SK-N-SH treated with all-trans-retinoic acid at 6 μM for 48 hours (cell line): ENCODE measurements around the gene PBX3.

Experiments used
- ATAC-seq: fragments of 200-7000 bp; cut with Tn5 transposase; 3 replicates; pipeline ENCODE4 v1.9.1; 2020; ENCODE audit warnings: mild to moderate bottlenecking, moderate library complexity
- ARNTL ChIP-seq: fragments of 450-650 bp; formaldehyde crosslinking; IDR thresholded peaks from 2 replicates; pipeline ENCODE4 v1.5.0; 2020; ENCODE audit warnings: low read depth, mild to moderate bottlenecking, moderate library complexity, borderline replicate concordance
- BACH2 ChIP-seq: fragments of 250-450 bp; sonication (Bioruptor Pico); IDR thresholded peaks from 2 replicates; pipeline ENCODE4 v1.9.0; 2021; ENCODE audit warnings: mild to moderate bottlenecking, borderline replicate concordance
- CSRNP3 ChIP-seq: fragments of 250-450 bp; sonication (Bioruptor Pico); IDR thresholded peaks from 2 replicates; pipeline ENCODE4 v1.5.1; 2021; ENCODE audit warnings: mild to moderate bottlenecking, moderate library complexity
- ESRRG ChIP-seq: fragments of 250-450 bp; sonication (Bioruptor Pico); IDR thresholded peaks from 2 replicates; pipeline ENCODE4 v1.6.1; 2021; ENCODE audit warnings: mild to moderate bottlenecking
- OSR1 ChIP-seq: fragments of 250-450 bp; sonication (Bioruptor Pico); IDR thresholded peaks from 2 replicates; pipeline ENCODE4 v1.8.0; 2022; ENCODE audit warnings: moderate library complexity, mild to moderate bottlenecking, inconsistent platforms
- PATZ1 ChIP-seq: fragments of 250-450 bp; sonication (Bioruptor Pico); IDR thresholded peaks from 2 replicates; pipeline ENCODE4 v1.8.0; 2020; ENCODE audit warnings: mild to moderate bottlenecking, moderate library complexity, borderline replicate concordance
- POU6F1 ChIP-seq: fragments of 250-450 bp; sonication (Bioruptor Pico); IDR thresholded peaks from 2 replicates; pipeline ENCODE4 v1.8.0; 2021; ENCODE audit warnings: low read depth, mild to moderate bottlenecking, moderate library complexity, borderline replicate concordance
- PPARA ChIP-seq: fragments of 250-450 bp; sonication (Bioruptor Pico); IDR thresholded peaks from 2 replicates; pipeline ENCODE4 v1.5.0; 2020; ENCODE audit warnings: mild to moderate bottlenecking, borderline replicate concordance
- RARB ChIP-seq: fragments of 250-450 bp; sonication (Bioruptor Pico); IDR thresholded peaks from 2 replicates; pipeline ENCODE4 v1.8.0; 2021; ENCODE audit warnings: mild to moderate bottlenecking, moderate library complexity
- SNAI2 ChIP-seq: fragments of 250-450 bp; sonication (Bioruptor Pico); IDR thresholded peaks from 2 replicates; pipeline ENCODE4 v1.5.0; 2020; ENCODE audit warnings: mild to moderate bottlenecking, moderate library complexity
- TCF4 ChIP-seq: fragments of 250-450 bp; sonication (Bioruptor Pico); IDR thresholded peaks from 2 replicates; pipeline ENCODE4 v1.8.0; 2021; ENCODE audit warnings: mild to moderate bottlenecking, moderate library complexity, borderline replicate concordance
- TOX ChIP-seq: fragments of 250-450 bp; sonication (Bioruptor Pico); IDR thresholded peaks from 2 replicates; pipeline ENCODE4 v1.8.0; 2021; ENCODE audit warnings: mild to moderate bottlenecking, moderate library complexity, borderline replicate concordance
- TSHZ2 ChIP-seq: fragments of 250-450 bp; sonication (Bioruptor Pico); IDR thresholded peaks from 2 replicates; pipeline ENCODE4 v1.5.0; 2020; ENCODE audit warnings: mild to moderate bottlenecking, moderate library complexity
- ZFP3 ChIP-seq: fragments of 250-450 bp; sonication (Bioruptor Pico); IDR thresholded peaks from 2 replicates; pipeline ENCODE4 v1.5.0; 2020; ENCODE audit warnings: mild to moderate bottlenecking, moderate library complexity
- ZFP30 ChIP-seq: fragments of 450-650 bp; formaldehyde crosslinking; IDR thresholded peaks from 2 replicates; pipeline ENCODE4 v1.5.0; 2022; ENCODE audit warnings: mild to moderate bottlenecking, moderate library complexity
- ZNF565 ChIP-seq: fragments of 450-650 bp; formaldehyde crosslinking; conservative IDR thresholded peaks from 2 replicates; pipeline ENCODE4 v1.5.0; 2020; ENCODE audit warnings: low read depth, mild to moderate bottlenecking, moderate library complexity
- ZNF70 ChIP-seq: fragments of 450-650 bp; formaldehyde crosslinking; IDR thresholded peaks from 2 replicates; pipeline ENCODE4 v1.5.0; 2020; ENCODE audit warnings: mild to moderate bottlenecking, moderate library complexity

The PBX3 gene

GRCh38 chr9:125956102-125956501 is 208.9 kb downstream of the PBX3 start:
- ATAC-seq: no peak
- TF ChIP-seq PPARA (CRISPR knock-in tag): no peak
- TF ChIP-seq ZFP30 (CRISPR knock-in tag): no peak
- TF ChIP-seq ARNTL (CRISPR knock-in tag): no peak
- no peak for TF ChIP-seq ZNF565 (CRISPR knock-in tag)
- TF ChIP-seq TCF4 (CRISPR knock-in tag): no peak
- no peak for TF ChIP-seq RARB (CRISPR knock-in tag)
- TF ChIP-seq PATZ1 (CRISPR knock-in tag): no peak
- TF ChIP-seq ZFP3 (CRISPR knock-in tag): no peak

- TF ChIP-seq RARB (CRISPR knock-in tag): no peak
- no peak for TF ChIP-seq TOX (CRISPR knock-in tag)
- TF ChIP-seq POU6F1 (CRISPR knock-in tag): no peak
- no peak for TF ChIP-seq CSRNP3 (CRISPR knock-in tag)
- no peak for TF ChIP-seq ZFP30 (CRISPR knock-in tag)
- no peak for TF ChIP-seq SNAI2 (CRISPR knock-in tag)
- TF ChIP-seq ZFP3 (CRISPR knock-in tag): no peak
- TF ChIP-seq, all 23 proteins: peak for 0
Measured at GRCh38 chr9:125959315-125959714, 212.1 kb downstream of the PBX3 start.

DNA sequence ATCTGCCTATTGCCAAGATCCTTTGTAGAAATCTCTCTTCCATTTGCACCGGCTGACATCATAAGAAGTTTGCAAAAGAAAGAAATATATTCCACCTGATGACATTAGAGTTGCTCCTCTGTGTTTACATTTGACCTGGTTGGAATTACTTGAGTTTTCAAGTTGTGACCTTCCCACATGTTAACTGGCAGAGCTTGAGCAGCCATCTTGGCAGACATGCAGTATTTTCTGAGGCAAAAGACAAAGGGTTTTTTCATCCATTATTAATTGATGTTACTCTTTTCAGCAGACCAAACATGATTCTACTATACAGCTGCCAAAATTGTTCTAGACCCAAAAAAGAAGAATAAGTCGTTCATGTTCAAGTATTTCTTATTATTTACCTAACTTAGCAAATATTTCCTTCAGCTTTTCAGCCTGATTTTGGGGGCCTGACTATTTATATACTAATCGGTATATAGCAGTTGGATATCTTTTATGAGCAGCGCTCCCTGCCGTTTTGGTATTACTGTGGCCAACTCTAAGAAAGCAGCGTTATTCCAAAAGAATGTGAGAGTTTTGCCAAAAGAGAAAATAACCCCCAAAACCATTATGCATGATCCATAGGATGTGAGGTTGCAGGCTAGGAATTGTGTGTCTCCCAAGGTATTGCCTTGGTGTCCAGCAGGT is 212.9 kb downstream of the PBX3 start:
- TF ChIP-seq OSR1 (CRISPR knock-in tag) (no peak), PATZ1 (CRISPR knock-in tag) (no peak), ESRRG (CRISPR knock-in tag) (no peak), TSHZ2 (CRISPR knock-in tag) (no peak), ZNF70 (CRISPR knock-in tag) (no peak), BACH2 (CRISPR knock-in tag) (no peak), SNAI2 (CRISPR knock-in tag) (no peak), CSRNP3 (CRISPR knock-in tag) (no peak), ZFP3 (CRISPR knock-in tag) (no peak), ZNF565 (CRISPR knock-in tag) (no peak), TCF4 (CRISPR knock-in tag) (no peak)
- no peak for ATAC-seq

More at GRCh38 chr9:125959315-125959714, 212.1 kb downstream of the PBX3 start:
- no peak for ATAC-seq
